Thyroid gland (tissue), 4 donors: ENCODE results near the gene ANKRD61. TPM values are rescaled to one million over a fixed set of nuclear protein-coding genes. Genes with fewer than 3 reads are reported as not detected.
A peak's percentile ranks its signal among the peaks of the same experiment; 100 is the strongest.
"Not testable (repeated sequence)": the region's sequence is repeated elsewhere in the genome, so short reads cannot be mapped to it uniquely, and the experiment has no call there.

Source experiments
- DNase-seq, 2 donors: peaks; one replicate each; pipeline ENCODE4 v3.0.0-alpha.2; 2019
- H3K27ac ChIP-seq, 3 donors: fragments of 200-600 bp; sonication (generic); 1 replicate in 2 of 3; 2 replicates in 1 of 3; pipeline ENCODE4 v1.5.1; 2016 to 2019; ENCODE audit warnings: mild to moderate bottlenecking in 1 of 3, moderate library complexity in 1 of 3
- H3K27me3 ChIP-seq: fragments of 200-600 bp; sonication (generic); one replicate; pipeline ENCODE4 v1.5.1; 2019
- H3K36me3 ChIP-seq, 2 donors: fragments of 200-600 bp; sonication (generic); one replicate each; pipeline ENCODE4 v1.5.1; 2016 to 2019
- H3K4me1 ChIP-seq, 2 donors: fragments of 200-600 bp; sonication (generic); one replicate each; pipeline ENCODE4 v1.5.1; 2017 to 2019
- H3K4me3 ChIP-seq, 3 donors: fragments of 200-600 bp; sonication (generic); replicated peaks in 1 of 3; 1 replicate in 2 of 3; 2 replicates in 1 of 3; pipeline ENCODE4 v1.5.1; 2016; ENCODE audit warnings: mild to moderate bottlenecking in 1 of 3
- H3K9me3 ChIP-seq: fragments of 200-600 bp; sonication (generic); one replicate; pipeline ENCODE4 v1.5.1; 2017
- POLR2A ChIP-seq, 2 donors: fragments of 450-650 bp; IDR thresholded peaks; one replicate each; pipeline ENCODE4 v1.6.1; 2017; ENCODE audit warnings: antibody characterized with exemption in 2 of 2, mild to moderate bottlenecking in 2 of 2, moderate library complexity in 1 of 2
- WGBS, 2 donors: methylation state at CpG; one replicate each; pipeline ENCODE4 v1.1.5; 2017; 5-methylcytosine and 5-hydroxymethylcytosine counted together
- intact Hi-C: fragments of 100-400 bp; cut with DNase I; formaldehyde crosslinking; loops from one replicate; pipeline ENCODE4 v1.15.1; 2023
- total RNA-seq, 4 donors: library from RNA; depleted of rRNA; stranded (reverse); fragments of >200 nt; gene quantifications; one replicate each; pipeline ENCODE4 v1.2.3, GENCODE V29; 2016
- TF ChIP-seq, protein P1 (sequence below), 6 experiments: fragments of 200-600 bp in 3 of 6; fragments of 450-650 bp in 3 of 6; sonication (generic) in 3 of 6; IDR thresholded peaks; one replicate each; pipeline ENCODE4 v1.5.1; 2016 to 2019; ENCODE audit warnings: antibody characterized with exemption in 6 of 6, mild to moderate bottlenecking in 2 of 6, inconsistent platforms in 1 of 6, moderate library complexity in 1 of 6

Gene ANKRD61
- total RNA-seq, 4 donors from 2014 or later = not detected

GRCh38 chr7:6032167-6032566 lies 991 bp downstream of the ANKRD61 start:
- Histone ChIP-seq H3K4me3 (no peak overlapping the region), H3K27me3 (no peaks in the 10 kb centered on the region), H3K4me1 (peaks cover 5% of the 10 kb centered on the region in 2 donors), H3K27ac (peak overlapping the region in 1 of 3 donors; percentile 62), H3K36me3 (peaks cover 31 to 35% of the 10 kb centered on the region in 2 donors), H3K9me3 (no peaks in the 10 kb centered on the region)
- DNase-seq = no peak
- intact Hi-C loops = no loop called here
- TF ChIP-seq, protein P1, sequence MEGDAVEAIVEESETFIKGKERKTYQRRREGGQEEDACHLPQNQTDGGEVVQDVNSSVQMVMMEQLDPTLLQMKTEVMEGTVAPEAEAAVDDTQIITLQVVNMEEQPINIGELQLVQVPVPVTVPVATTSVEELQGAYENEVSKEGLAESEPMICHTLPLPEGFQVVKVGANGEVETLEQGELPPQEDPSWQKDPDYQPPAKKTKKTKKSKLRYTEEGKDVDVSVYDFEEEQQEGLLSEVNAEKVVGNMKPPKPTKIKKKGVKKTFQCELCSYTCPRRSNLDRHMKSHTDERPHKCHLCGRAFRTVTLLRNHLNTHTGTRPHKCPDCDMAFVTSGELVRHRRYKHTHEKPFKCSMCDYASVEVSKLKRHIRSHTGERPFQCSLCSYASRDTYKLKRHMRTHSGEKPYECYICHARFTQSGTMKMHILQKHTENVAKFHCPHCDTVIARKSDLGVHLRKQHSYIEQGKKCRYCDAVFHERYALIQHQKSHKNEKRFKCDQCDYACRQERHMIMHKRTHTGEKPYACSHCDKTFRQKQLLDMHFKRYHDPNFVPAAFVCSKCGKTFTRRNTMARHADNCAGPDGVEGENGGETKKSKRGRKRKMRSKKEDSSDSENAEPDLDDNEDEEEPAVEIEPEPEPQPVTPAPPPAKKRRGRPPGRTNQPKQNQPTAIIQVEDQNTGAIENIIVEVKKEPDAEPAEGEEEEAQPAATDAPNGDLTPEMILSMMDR (IDR thresholded peaks at IDR 0.05) = no peak
- TF ChIP-seq POLR2A (IDR thresholded peaks at IDR 0.05) = no peak
- WGBS, 2 donors = 84 to 89% methylated on average over 5 of the region's 5 CpGs

GRCh38 chr7:6032641-6033040 lies 1.5 kb downstream of the ANKRD61 start:
- TF ChIP-seq POLR2A (IDR thresholded peaks at IDR 0.05) = no peak
- TF ChIP-seq, protein P1 (IDR thresholded peaks at IDR 0.05) = no peak
- 62 to 69% methylated on average over 7 of the region's 7 CpGs for WGBS, 2 donors
- H3K27me3 ChIP-seq = no peaks in the 10 kb centered on the region
- intact Hi-C loops = no loop called here
- peaks cover 33 to 36% of the 10 kb centered on the region in 2 donors for H3K36me3 ChIP-seq
- no peak for DNase-seq
- peak overlapping the region in 2 of 3 donors; percentile 20 to 62 for H3K27ac ChIP-seq
- no peak overlapping the region for H3K4me3 ChIP-seq
- H3K4me1 ChIP-seq = peaks cover 5% of the 10 kb centered on the region in 2 donors
- H3K9me3 ChIP-seq = no peaks in the 10 kb centered on the region

GRCh38 chr7:6035165-6035564 lies 4.0 kb downstream of the ANKRD61 start:
- intact Hi-C loops = no loop called here
- TF ChIP-seq, protein P1 (IDR thresholded peaks at IDR 0.05) = no peak
- TF ChIP-seq POLR2A (IDR thresholded peaks at IDR 0.05) = no peak
- 95% methylated on average over 10 of the region's 10 CpGs for WGBS, 2 donors

DNA sequence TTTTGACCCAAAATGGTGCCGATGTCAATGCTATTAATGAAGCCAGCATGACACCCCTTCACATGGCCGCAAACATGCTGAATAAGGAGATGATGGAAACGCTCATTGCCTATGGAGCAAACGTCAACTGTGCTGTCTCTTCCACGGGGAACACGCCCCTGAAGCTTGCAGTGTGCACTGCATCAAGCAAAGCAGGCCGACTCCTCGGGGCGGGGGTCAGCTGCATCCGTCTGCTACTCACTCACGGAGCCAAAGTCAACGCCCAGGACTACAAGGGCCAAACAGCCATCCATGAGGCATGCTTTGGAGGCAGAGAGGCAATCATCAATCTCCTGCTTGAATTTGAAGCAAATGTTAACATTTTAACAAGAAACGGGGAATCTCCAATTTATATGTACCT lies 4.5 kb downstream of the ANKRD61 start:
- intact Hi-C loops = no loop called here
- H3K4me1 ChIP-seq = peaks cover 5% of the 10 kb centered on the region in 2 donors
- DNase-seq = no peak
- H3K4me3 ChIP-seq = no peak overlapping the region
- TF ChIP-seq POLR2A (IDR thresholded peaks at IDR 0.05) = no peak
- TF ChIP-seq, protein P1 (IDR thresholded peaks at IDR 0.05) = no peak
- peaks cover 43 to 44% of the 10 kb centered on the region in 2 donors for H3K36me3 ChIP-seq
- H3K27me3 ChIP-seq = no peaks in the 10 kb centered on the region
- no peak overlapping the region for H3K27ac ChIP-seq
- H3K9me3 ChIP-seq = no peaks in the 10 kb centered on the region
- 93 to 95% methylated on average over 13 of the region's 13 CpGs for WGBS, 2 donors

More at GRCh38 chr7:6035165-6035564, 4.0 kb downstream of the ANKRD61 start:
- H3K9me3 ChIP-seq = no peaks in the 10 kb centered on the region
- peaks cover 38 to 39% of the 10 kb centered on the region in 2 donors for H3K36me3 ChIP-seq
- H3K27ac ChIP-seq = no peak overlapping the region
- DNase-seq = no peak
- no peak overlapping the region for H3K4me3 ChIP-seq
- no peaks in the 10 kb centered on the region for H3K27me3 ChIP-seq
- peaks cover 5% of the 10 kb centered on the region in 2 donors for H3K4me1 ChIP-seq

- no peaks in the 10 kb centered on the region for H3K4me1 ChIP-seq
- H3K36me3 ChIP-seq = peaks cover 19 to 51% of the 10 kb centered on the region in 2 donors
- intact Hi-C loops = no loop called here
These were observed 18.6 kb downstream of the ANKRD61 start for GRCh38 chr7:6049780-6050179.

GRCh38 chr7:6051185-6051584 lies 20.0 kb downstream of the ANKRD61 start:
- H3K27ac ChIP-seq, H3K4me3 ChIP-seq, H3K9me3 ChIP-seq, H3K27me3 ChIP-seq, intact Hi-C loops, DNase-seq, H3K4me1 ChIP-seq: not testable (repeated sequence)
- peaks cover 8 to 45% of the 10 kb centered on the region in 2 donors for H3K36me3 ChIP-seq
- 98% methylated on average over 9 of the region's 9 CpGs for WGBS, 2 donors

More at GRCh38 chr7:6049780-6050179, 18.6 kb downstream of the ANKRD61 start:
- DNase-seq = no peak
- no peak for TF ChIP-seq POLR2A (IDR thresholded peaks at IDR 0.05)
- TF ChIP-seq, protein P1 (IDR thresholded peaks at IDR 0.05) = no peak
- Histone ChIP-seq H3K27ac (no peak overlapping the region), H3K4me3 (no peak overlapping the region), H3K27me3 (no peaks in the 10 kb centered on the region), H3K9me3 (no peaks in the 10 kb centered on the region)
- 84 to 93% methylated on average over 4 of the region's 4 CpGs for WGBS, 2 donors
